ENCODE results near the gene TGM1.

TGM1 gene

DNA sequence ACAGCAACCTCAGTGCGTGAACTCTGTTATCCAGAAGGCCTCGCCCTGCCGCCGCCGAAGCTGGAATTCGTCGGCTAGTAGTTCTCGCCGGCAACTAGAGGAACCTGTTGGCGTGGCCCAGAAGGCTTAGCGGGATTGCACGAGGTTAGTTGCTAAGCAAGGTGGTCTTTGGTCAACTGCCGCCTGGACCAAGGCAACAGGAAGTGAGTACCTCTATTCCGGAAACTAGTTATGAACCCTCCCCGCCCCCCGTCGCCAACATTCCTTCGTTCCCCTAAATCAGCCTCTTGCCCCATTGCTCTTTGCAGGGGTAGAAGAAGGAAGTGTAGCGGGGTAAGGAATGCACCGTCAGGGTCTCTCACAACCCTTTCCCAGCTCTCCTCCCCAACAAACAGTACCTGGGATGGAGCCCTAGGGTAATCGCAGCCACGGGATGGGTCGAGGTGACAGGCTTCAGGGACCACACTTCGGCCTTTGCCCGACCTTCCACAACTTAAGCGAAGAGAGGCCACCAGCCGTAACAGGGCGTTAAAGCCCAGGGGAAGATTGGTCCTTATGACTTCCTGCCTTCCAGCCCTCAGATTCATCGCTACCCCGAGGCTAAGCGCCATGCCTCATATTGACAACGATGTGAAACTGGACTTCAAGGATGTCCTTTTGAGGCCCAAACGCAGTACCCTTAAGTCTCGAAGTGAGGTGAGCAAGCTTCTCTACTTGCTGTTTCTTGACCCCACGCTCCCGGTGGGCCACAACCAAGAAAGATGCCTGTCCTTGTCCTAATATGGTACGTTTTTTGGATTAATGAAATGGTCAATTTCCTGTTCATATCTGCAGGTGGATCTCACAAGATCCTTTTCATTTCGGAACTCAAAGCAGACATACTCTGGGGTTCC is 30.1 kb downstream of the TGM1 start, which contains the start of gene GMPR2:
GMPR2 (plus strand) TSS at position 285 of the 893 bp plus-strand sequence; CDS start at position 610, 325 bp downstream.
- Histone ChIP-seq H3K36me3 (ENCODE audit: insufficient read depth) (no peaks in the 10 kb centered on the region), H2AFZ (ENCODE audit: low read depth) (peak within 1 kb of the TSS; percentile 95), H3K4me2 (peak within 1 kb of the TSS; percentile 76), H3K4me1 (ENCODE audit: low read depth, poor library complexity, severe bottlenecking) (peaks cover 14% of the 10 kb centered on the region), H3K9ac (peak within 1 kb of the TSS; percentile 46; the same call in 1 of the 2 replicates), H3K27me3 (ENCODE audit: insufficient read depth, low read depth) (no peaks in the 10 kb centered on the region), H4K20me1 (ENCODE audit: insufficient read depth) (no peaks in the 10 kb centered on the region), H3K79me2 (ENCODE audit: insufficient read depth, low read depth) (peaks cover 8% of the 10 kb centered on the region; the same call in 1 of the 2 replicates), H3K4me3 (IDR thresholded peaks at IDR 0.05; ENCODE audit: insufficient read depth, low read depth, low read length) (no peak within 1 kb of the TSS), H3K27ac (peak within 1 kb of the TSS; percentile 57)
- no peak for TF ChIP-seq CTCF (conservative IDR thresholded peaks at IDR 0.05; ENCODE audit: low read depth, low read length)

- H4K20me1 ChIP-seq (ENCODE audit: insufficient read depth): no peaks in the 10 kb centered on the region
- peaks cover 8% of the 10 kb centered on the region; the same call in 1 of the 2 replicates for H3K79me2 ChIP-seq (ENCODE audit: insufficient read depth, low read depth)
- no peaks in the 10 kb centered on the region for H3K36me3 ChIP-seq (ENCODE audit: insufficient read depth)
- H3K4me2 ChIP-seq: peak within 1 kb of the TSS; percentile 76
- peak within 1 kb of the TSS; percentile 95 for H2AFZ ChIP-seq (ENCODE audit: low read depth)
- H3K27ac ChIP-seq: peak within 1 kb of the TSS; percentile 57
- TF ChIP-seq CTCF (conservative IDR thresholded peaks at IDR 0.05; ENCODE audit: low read depth, low read length): no peak
- H3K27me3 ChIP-seq (ENCODE audit: insufficient read depth, low read depth): no peaks in the 10 kb centered on the region
- peaks cover 14% of the 10 kb centered on the region for H3K4me1 ChIP-seq (ENCODE audit: low read depth, poor library complexity, severe bottlenecking)
- no peak within 1 kb of the TSS for H3K4me3 ChIP-seq (IDR thresholded peaks at IDR 0.05; ENCODE audit: insufficient read depth, low read depth, low read length)
- peak within 1 kb of the TSS; percentile 46; the same call in 1 of the 2 replicates for H3K9ac ChIP-seq
Observed at GRCh38 chr14:24232121-24232644, 30.8 kb downstream of the TGM1 start, which contains the start of gene NEDD8. NEDD8 (minus strand) TSS chr14:24232367; CDS start chr14:24232267, 100 bp downstream.

GRCh38 chr14:24231263-24232120 is 31.5 kb downstream of the TGM1 start:
- H4K20me1 ChIP-seq (ENCODE audit: insufficient read depth): no peaks in the 10 kb centered on the region
- H3K4me3 ChIP-seq (IDR thresholded peaks at IDR 0.05; ENCODE audit: insufficient read depth, low read depth, low read length): no peak overlapping the region
- TF ChIP-seq CTCF (conservative IDR thresholded peaks at IDR 0.05; ENCODE audit: low read depth, low read length): no peak
- peaks cover 8% of the 10 kb centered on the region; the same call in 1 of the 2 replicates for H3K79me2 ChIP-seq (ENCODE audit: insufficient read depth, low read depth)
- H3K27me3 ChIP-seq (ENCODE audit: insufficient read depth, low read depth): no peaks in the 10 kb centered on the region
- H3K4me2 ChIP-seq: peak overlapping the region; percentile 71
- peak overlapping the region; percentile 95 for H2AFZ ChIP-seq (ENCODE audit: low read depth)
- no peaks in the 10 kb centered on the region for H3K36me3 ChIP-seq (ENCODE audit: insufficient read depth)
- H3K27ac ChIP-seq: peak overlapping the region; percentile 32; the same call in 1 of the 2 replicates
- H3K4me1 ChIP-seq (ENCODE audit: low read depth, poor library complexity, severe bottlenecking): peaks cover 14% of the 10 kb centered on the region
- H3K9ac ChIP-seq: peak overlapping the region; percentile 35; the same call in 1 of the 2 replicates

GRCh38 chr14:24228902-24229301 is 34.1 kb downstream of the TGM1 start:
- no peak for TF ChIP-seq CTCF (conservative IDR thresholded peaks at IDR 0.05; ENCODE audit: low read depth, low read length)
- Histone ChIP-seq H3K27ac (no peak overlapping the region), H2AFZ (ENCODE audit: low read depth) (no peak overlapping the region), H3K4me2 (no peak overlapping the region), H3K9ac (no peak overlapping the region), H3K27me3 (ENCODE audit: insufficient read depth, low read depth) (no peaks in the 10 kb centered on the region), H3K36me3 (ENCODE audit: insufficient read depth) (no peaks in the 10 kb centered on the region), H4K20me1 (ENCODE audit: insufficient read depth) (no peaks in the 10 kb centered on the region), H3K4me3 (IDR thresholded peaks at IDR 0.05; ENCODE audit: insufficient read depth, low read depth, low read length) (no peak overlapping the region), H3K79me2 (ENCODE audit: insufficient read depth, low read depth) (peaks cover 8% of the 10 kb centered on the region; the same call in 1 of the 2 replicates), H3K4me1 (ENCODE audit: low read depth, poor library complexity, severe bottlenecking) (peaks cover 7% of the 10 kb centered on the region)

All from KMS-11 (cell line).